Activated CD4-positive, alpha-beta T cell treated with anti-CD3 and anti-CD28 coated beads, Interleukin-2, amount 50 U/mL, for 1 hour (primary cell): ENCODE data around the gene ADAM33.

Experiments
- DNase-seq: peaks from one replicate; pipeline ENCODE4 v3.0.0-alpha.2; 2020

ADAM33 gene

GRCh38 chr20:3661814-3662665 lies 19.8 kb downstream of the ADAM33 start:
- DNase-seq: no peak

GRCh38 chr20:3661060-3661813 lies 20.6 kb downstream of the ADAM33 start:
- DNase-seq: no peak

- DNase-seq: no peak
Observed at GRCh38 chr20:3660262-3661059, 21.3 kb downstream of the ADAM33 start.

DNA sequence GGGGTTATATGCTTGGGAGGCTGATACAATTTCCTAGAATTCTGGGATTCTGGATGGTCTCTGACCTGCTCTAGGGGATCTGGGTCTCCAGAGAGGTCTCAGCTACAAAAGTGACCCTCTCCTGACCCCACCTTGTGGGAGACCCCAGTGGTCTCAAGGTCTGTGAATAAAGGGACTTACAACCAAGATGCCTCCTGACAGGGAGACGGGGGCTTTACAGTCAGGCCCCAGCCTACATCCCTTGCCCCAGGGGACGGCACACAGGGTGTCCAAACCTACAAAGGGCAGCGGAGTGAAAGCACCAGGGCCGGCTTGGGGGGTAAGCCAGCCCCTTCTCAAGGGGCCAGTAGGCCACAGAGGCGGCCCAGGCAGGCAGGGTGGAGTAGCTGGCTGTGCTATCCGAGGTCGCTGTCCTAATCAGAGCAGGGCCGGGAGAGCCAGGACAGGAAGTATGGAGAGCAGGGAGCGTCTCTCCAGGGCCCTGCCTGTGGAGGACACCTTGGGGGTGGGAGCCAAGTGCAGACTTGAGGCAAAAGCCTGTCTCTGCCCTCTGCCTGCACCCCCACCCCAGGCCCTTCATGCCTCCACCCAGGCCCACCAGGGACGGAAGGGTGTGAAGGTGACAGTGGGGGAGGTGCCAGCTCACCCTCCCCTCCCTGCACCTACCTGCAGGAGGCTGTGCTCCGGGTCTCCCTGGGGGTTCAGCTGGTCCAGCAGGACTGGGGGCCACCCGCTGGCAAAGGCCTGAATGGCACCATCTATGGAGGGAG lies 22.1 kb downstream of the ADAM33 start:
- DNase-seq: no peak

DNA sequence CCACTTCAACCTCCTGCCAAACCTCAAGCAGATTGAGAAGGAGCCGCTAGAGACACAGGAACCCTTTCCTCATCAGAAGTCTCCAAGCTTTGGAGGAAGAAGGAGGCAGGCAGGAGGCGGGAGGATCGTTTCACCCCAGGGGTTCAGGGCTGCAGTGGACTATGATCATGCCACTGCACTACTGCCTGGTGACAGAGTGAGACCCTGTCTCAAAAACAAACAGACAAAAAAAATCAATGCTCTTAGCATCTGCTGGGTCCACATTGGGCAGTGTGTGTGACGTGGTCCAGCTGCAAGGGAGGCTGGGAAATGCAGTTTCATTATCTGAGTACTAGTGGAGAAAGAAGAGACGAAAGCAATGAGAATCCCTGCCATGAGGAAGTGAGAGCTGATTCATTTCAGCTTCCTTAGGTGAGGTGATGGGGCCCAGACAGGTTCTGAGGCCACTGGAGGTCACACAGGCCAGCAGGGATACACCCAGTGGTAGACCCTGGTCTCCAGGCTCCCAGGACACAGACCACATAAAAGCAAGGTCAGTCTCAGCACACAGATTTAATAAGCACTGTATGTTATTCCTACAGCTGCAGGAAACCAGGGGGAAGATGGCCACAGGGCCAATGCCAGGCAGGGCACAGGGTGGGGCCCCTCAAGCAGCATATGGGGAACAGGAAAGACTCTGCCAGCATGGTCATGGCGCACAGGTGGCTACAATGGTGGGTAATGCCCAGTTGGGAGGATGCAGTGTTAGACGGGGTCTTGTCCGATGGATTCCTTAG lies 22.9 kb downstream of the ADAM33 start:
- no peak for DNase-seq

- DNase-seq: no peak
Observed at GRCh38 chr20:3658019-3658715, 23.6 kb downstream of the ADAM33 start.

GRCh38 chr20:3655131-3655405 lies 26.7 kb downstream of the ADAM33 start:
- DNase-seq: no peak

DNA sequence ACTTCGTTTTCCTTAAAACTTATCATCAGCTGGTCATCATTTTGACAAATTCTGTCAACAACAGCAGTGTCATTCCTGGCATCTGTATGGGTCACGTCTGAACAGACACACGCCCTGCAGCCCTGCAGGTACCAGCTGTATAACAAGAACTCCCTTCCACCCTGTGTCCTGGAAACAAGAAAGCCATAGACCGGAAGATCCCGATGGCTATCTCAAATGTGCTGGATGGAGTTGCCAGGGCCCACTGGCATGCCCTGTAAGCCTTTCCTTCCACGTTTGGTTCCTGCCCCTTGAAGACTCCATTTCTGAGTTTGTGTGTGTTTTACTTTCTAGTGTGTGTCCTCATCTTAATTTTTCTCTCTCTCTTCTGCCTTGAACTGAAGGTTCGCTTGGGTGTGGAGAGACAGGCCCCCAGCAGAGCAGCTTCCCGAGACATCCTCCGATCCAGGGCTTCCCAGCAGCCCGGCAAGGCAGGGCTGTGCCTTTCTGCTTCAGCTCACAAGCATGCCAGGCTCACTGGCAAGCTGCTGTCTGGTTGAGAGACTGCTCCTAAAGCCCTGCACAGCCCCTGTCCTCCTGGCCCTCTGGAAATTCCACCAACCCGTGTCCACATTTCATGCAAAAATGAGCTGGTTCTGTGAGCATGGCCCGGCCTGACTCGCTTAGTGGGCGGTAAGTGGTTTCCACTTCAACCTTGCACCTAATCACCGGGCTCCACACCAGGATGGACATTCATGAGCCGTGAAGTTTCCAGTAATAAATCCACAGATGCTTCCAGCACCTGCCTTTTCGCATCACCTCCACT lies 27.3 kb downstream of the ADAM33 start:
- no peak for DNase-seq

DNA sequence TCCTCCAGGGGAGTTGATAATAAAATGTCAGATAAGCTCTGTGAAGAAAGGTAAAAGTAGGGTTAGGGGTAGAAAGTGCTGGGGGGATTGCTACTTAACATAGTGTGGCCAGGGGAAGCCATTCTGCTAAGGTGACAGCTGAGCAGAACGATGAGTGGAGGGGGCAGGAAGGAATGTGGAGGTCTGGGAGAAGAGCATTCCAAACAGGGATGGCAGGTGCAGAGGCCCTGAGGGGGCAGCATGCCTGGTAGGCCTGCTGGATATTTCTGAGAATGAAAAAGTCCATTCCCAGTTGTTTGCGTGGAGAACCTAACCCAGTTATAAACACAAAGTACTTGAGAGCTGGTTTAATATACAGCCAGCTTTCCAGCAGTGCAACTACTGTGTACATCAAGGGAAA lies 27.9 kb downstream of the ADAM33 start:
- DNase-seq: no peak

DNA sequence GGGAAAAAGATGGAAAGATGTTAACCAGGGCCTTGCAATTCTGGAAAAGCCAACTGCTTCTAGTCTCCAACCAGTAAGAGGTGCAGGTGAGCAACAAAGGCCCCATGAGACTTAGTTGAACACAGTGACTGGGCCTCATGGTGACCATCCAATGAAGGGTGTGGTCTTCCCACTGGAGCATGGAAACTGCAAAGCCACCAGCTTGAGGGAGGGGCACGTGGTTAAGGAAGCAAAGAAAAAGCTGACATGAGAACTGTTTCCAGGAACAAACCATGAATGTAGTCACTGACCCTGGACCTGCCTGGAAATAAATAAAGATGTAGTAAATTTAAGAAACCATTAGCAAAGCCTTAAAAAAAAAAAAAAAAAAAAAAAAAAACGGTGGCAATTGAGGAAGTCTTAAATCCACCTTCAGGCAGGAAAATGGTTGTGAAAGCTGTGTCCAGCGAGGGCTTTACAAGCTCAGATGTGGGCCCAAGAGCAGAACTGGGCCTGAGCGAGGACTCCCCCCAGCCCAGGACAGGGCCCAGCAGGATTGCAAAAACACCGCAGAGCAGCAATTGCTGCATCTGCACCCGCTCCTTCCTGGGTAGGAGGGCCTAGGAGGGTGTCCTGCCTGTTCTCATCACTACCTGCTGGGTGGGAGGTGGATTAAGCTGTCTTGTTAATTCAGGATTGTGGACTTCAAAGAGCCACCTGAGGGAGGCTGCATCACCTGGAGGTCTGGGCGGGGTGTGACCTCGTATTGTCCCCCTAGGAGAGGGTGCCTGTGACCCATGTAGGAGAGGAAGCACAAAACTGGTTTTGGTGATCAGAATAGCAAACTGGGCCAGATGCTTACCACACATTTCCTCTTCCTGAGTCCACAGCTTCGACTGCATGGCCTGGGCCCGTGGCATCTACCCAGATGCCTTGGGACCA lies 28.9 kb downstream of the ADAM33 start:
- no peak for DNase-seq

GRCh38 chr20:3652221-3652620 lies 29.6 kb downstream of the ADAM33 start:
- no peak for DNase-seq

GRCh38 chr20:3651204-3651962 lies 30.4 kb downstream of the ADAM33 start:
- DNase-seq: no peak

- DNase-seq: no peak
Observed at GRCh38 chr20:3648951-3649350, 32.9 kb downstream of the ADAM33 start.

DNA sequence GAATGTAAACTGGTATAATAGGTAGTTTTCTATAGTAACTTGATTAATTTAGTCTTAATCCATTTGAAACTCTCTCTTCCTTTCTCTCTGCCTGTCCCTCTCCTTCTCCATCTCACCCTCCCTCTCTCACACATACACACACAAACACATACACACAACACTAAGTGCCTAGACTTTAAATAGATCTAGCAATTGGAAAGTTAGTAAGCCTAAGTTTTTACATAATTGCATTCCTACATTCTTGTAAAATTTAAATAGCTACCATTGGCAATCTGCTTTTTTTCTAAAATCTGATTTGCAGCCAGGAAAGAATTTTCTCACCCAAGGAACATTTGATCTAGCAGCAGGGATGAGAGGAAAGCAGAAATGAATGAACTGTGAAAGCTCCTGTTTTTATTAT lies 34.3 kb downstream of the ADAM33 start:
- DNase-seq: no peak

DNA sequence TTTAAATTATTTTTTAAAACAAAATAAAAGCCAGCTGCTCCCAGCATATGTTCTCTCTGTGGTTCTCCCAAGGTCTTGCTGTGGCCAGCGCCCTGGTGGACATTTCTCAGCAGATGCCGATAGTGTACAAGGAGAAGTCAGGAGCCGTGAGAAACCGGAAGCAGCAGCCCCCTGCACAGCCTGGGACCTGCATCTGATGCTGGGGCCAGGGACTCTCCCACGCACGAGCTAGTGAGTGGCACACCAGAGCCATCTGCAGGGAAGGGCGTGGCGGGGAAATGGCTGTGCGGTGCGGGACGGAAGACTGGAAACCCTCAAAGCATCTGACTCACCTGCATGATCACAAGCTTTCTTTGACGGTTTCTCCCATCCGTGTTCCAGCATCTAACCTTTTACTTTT lies 35.2 kb downstream of the ADAM33 start:
- DNase-seq: no peak

- DNase-seq: no peak
Observed at GRCh38 chr20:3646067-3646440, 35.8 kb downstream of the ADAM33 start.

GRCh38 chr20:3645309-3646066 lies 36.3 kb downstream of the ADAM33 start:
- DNase-seq: no peak

GRCh38 chr20:3640259-3640658 lies 41.6 kb downstream of the ADAM33 start:
- DNase-seq: no peak
